Esophagus muscularis mucosa (tissue), 4 donors: ENCODE measurements around the gene ACAP1.

ENCODE experiments used
- CTCF ChIP-seq, 3 experiments: fragments of 200-600 bp in 2 of 3; fragments of 450-650 bp in 1 of 3; sonication (generic) in 2 of 3; IDR thresholded peaks; one replicate each; pipeline ENCODE4 v1.5.1; 2017 to 2019; ENCODE audit warnings: antibody characterized with exemption in 3 of 3, mild to moderate bottlenecking in 2 of 3, moderate library complexity in 1 of 3
- EP300 ChIP-seq: sonication (generic); formaldehyde crosslinking; IDR thresholded peaks from one replicate; pipeline ENCODE4 v1.6.1; 2017; ENCODE audit warnings: antibody characterized with exemption
- POLR2A ChIP-seq: fragments of 450-650 bp; IDR thresholded peaks from one replicate; pipeline ENCODE4 v1.6.1; 2017; ENCODE audit warnings: antibody characterized with exemption, moderate library complexity, mild to moderate bottlenecking, low read depth
- POLR2AphosphoS5 ChIP-seq, 2 donors: sonication (generic); formaldehyde crosslinking; IDR thresholded peaks; one replicate each; pipeline ENCODE4 v1.6.1; 2017; ENCODE audit warnings: antibody characterized with exemption in 2 of 2

GRCh38 chr17:7311110-7311705 is 25.1 kb upstream of the ACAP1 start:
- TF ChIP-seq CTCF (IDR thresholded peaks at IDR 0.05) (no peak), POLR2A (no peak), EP300 (no peak), POLR2AphosphoS5 (IDR thresholded peaks at IDR 0.05) (no peak)
